B cell (primary cell): ENCODE measurements around the gene WDR73. TPM values are rescaled to one million over a fixed set of nuclear protein-coding genes. Genes with fewer than 3 reads are reported as not detected.

Experiments
- ATAC-seq: fragments of 200-7000 bp; cut with Tn5 transposase; one replicate; pipeline ENCODE4 v1.10.0; 2021; ENCODE audit warnings: low read depth, mild to moderate bottlenecking, moderate number of reproducible peaks, moderate library complexity
- CTCF ChIA-PET: fragments of 350-600 bp; sonication (Branson Sonifier 250); formaldehyde crosslinking; loops from one replicate; lab custom pipeline; 2021; ENCODE audit warnings: antibody characterized with exemption, inconsistent platforms; lab: Charles Lee
- POLR2A ChIA-PET: fragments of 350-600 bp; sonication (Branson Sonifier 250); formaldehyde crosslinking; loops from one replicate; lab custom pipeline; 2021; ENCODE audit warnings: antibody characterized with exemption; lab: Charles Lee
- DNase-seq: peaks from one replicate; pipeline ENCODE4 v3.0.0; 2013
- H2AFZ ChIP-seq: 2 replicates; pipeline ENCODE4 v1.6.1; 2012; ENCODE audit warnings: mild to moderate bottlenecking, low read depth, low read length; ENCODE audit not compliant: insufficient read depth, poor library complexity, severe bottlenecking
- H3K27ac ChIP-seq, 2 donors: 1 replicate in 1 of 2; 2 replicates in 1 of 2; pipeline ENCODE4 v1.5.1; 2012 to 2013; ENCODE audit warnings: low read length in 2 of 2, mild to moderate bottlenecking in 2 of 2, moderate library complexity in 1 of 2
- H3K27me3 ChIP-seq, 4 experiments: fragments of 200-600 bp in 1 of 4; sonication (generic) in 1 of 4; replicated peaks in 1 of 4; 1 replicate in 2 of 4; 2 replicates in 2 of 4; pipeline versions ENCODE4 v1.6.1 to v1.7.0; 2013 to 2016; ENCODE audit warnings: low read length in 3 of 4, mild to moderate bottlenecking in 2 of 4, mixed read lengths in 1 of 4, moderate library complexity in 1 of 4; ENCODE audit not compliant: insufficient read depth in 4 of 4, control insufficient read depth in 3 of 4; ENCODE audit errors: control extremely low read depth in 1 of 4
- H3K36me3 ChIP-seq, 2 experiments: replicated peaks in 1 of 2; 1 replicate in 1 of 2; 2 replicates in 1 of 2; pipeline versions ENCODE4 v1.6.1 to v1.7.1; 2013; ENCODE audit warnings: low read length in 1 of 2; ENCODE audit not compliant: insufficient read depth in 2 of 2, control insufficient read depth in 1 of 2; ENCODE audit errors: control extremely low read depth in 1 of 2, extremely low read depth in 1 of 2
- H3K4me1 ChIP-seq, 2 donors: fragments of 200-600 bp in 1 of 2; sonication (generic) in 1 of 2; 1 replicate in 1 of 2; 2 replicates in 1 of 2; pipeline versions ENCODE4 v1.5.1 to v1.6.1; 2013 to 2017; ENCODE audit warnings: low read length in 2 of 2; ENCODE audit not compliant: control insufficient read depth in 2 of 2, insufficient read depth in 2 of 2
- H3K4me2 ChIP-seq: replicated peaks from 2 replicates; pipeline ENCODE3; 2012; ENCODE audit warnings: mild to moderate bottlenecking, low read depth, low read length; ENCODE audit not compliant: poor library complexity, severe bottlenecking
- H3K4me3 ChIP-seq, 5 experiments: fragments of 200-600 bp in 1 of 5; sonication (generic) in 1 of 5; 1 replicate in 3 of 5; 2 replicates in 2 of 5; pipeline versions ENCODE4 v1.5.1 to v1.7.0; 2011 to 2016; ENCODE audit warnings: low read length in 4 of 5, mild to moderate bottlenecking in 4 of 5, low read depth in 2 of 5, control low read depth in 1 of 5, moderate library complexity in 1 of 5; ENCODE audit not compliant: insufficient read depth in 1 of 5; ENCODE audit errors: control extremely low read depth in 1 of 5, extremely low read depth in 1 of 5
- H3K79me2 ChIP-seq: fragments of 200-600 bp; sonication (generic); one replicate; pipeline ENCODE4 v1.6.0; 2016; ENCODE audit warnings: low read length; ENCODE audit not compliant: control insufficient read depth, insufficient read depth
- H3K9ac ChIP-seq: fragments of 200-600 bp; sonication (generic); 2 replicates; pipeline ENCODE4 v1.6.1; 2017; ENCODE audit warnings: mild to moderate bottlenecking, low read length, moderate library complexity
- H3K9me3 ChIP-seq, 3 donors: one replicate each; pipeline versions ENCODE4 v1.6.1 to v1.7.1; 2013; ENCODE audit warnings: low read length in 2 of 3; ENCODE audit not compliant: control insufficient read depth in 2 of 3, insufficient read depth in 1 of 3; ENCODE audit errors: control extremely low read depth in 1 of 3
- H4K20me1 ChIP-seq: 2 replicates; pipeline ENCODE4 v1.6.0; 2012; ENCODE audit warnings: mild to moderate bottlenecking, low read length; ENCODE audit not compliant: insufficient read depth, control insufficient read depth, poor library complexity, severe bottlenecking
- H3K27ac Mint-ChIP-seq: one replicate; pipeline ENCODE4 v1.8.0; 2021; ENCODE audit warnings: mixed read lengths
- H3K27me3 Mint-ChIP-seq: one replicate; pipeline ENCODE4 v1.8.0; 2021; ENCODE audit warnings: mixed read lengths
- H3K4me1 Mint-ChIP-seq: one replicate; pipeline ENCODE4 v1.8.0; 2021; ENCODE audit warnings: mixed read lengths
- H3K4me3 Mint-ChIP-seq: one replicate; pipeline ENCODE4 v1.8.0; 2021; ENCODE audit warnings: mixed read lengths
- H3K9me3 Mint-ChIP-seq: one replicate; pipeline ENCODE4 v1.8.0; 2022; ENCODE audit warnings: mixed read lengths; ENCODE audit not compliant: insufficient read depth
- EZH2 ChIP-seq: IDR thresholded peaks from 2 replicates; pipeline ENCODE4 v1.6.1; 2012; ENCODE audit warnings: borderline replicate concordance, low read depth, mild to moderate bottlenecking, moderate library complexity, low read length; ENCODE audit not compliant: insufficient read depth, poor library complexity, severe bottlenecking
- WGBS: methylation state at CpG from one replicate; pipeline ENCODE4 v1.1.5; 2013; ENCODE audit warnings: missing lambda C conversion rate; ENCODE audit not compliant: insufficient coverage; 5-methylcytosine and 5-hydroxymethylcytosine counted together
- intact Hi-C: fragments of 100-400 bp; cut with micrococcal nuclease; formaldehyde crosslinking; loops from one replicate; pipeline ENCODE4 v1.10.0; 2022
- polyA plus RNA-seq: library from polyadenylated mRNA; depleted of rRNA; stranded (reverse); fragments of >200 nt; gene quantifications from 2 replicates; pipeline ENCODE4 v1.2.3, GENCODE V29; 2012
- total RNA-seq, 2 donors: library from RNA; stranded (reverse); fragments of 120-200 nt in 1 of 2; gene quantifications; 1 replicate in 1 of 2; 2 replicates in 1 of 2; pipeline versions ENCODE4 v1.2.3 to v1.2.4, GENCODE V29; 2013 to 2022
- TF ChIP-seq, protein P1 (sequence below): fragments of 200-600 bp; IDR thresholded peaks from one replicate; pipeline ENCODE4 v1.8.0; 2022; ENCODE audit warnings: antibody characterized with exemption, mild to moderate bottlenecking

WDR73 gene
- total and polyA plus RNA-seq, 2 donors (not counting 1 experiment from before 2014, with no cell fraction given) = 21.0 to 43.4 TPM

DNA sequence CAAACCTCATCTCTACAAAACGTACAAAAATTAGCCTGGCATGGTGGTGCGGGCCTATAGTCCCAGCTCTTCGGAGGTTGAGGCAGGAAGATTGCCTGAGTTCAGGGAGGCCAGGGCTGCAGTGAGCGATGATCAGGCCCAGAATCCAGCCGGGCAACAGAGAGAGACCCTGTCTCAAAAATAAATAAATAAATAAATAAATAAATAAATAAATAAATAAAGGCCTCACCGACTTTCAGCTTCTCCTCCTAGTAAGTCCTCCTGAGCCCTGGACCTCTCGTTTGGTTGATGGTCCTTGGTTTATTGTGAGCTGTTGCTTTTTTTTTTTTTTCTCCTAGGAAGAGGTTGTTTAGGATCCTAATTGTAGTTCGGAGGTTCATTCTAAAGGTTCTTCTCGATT is 25.1 kb downstream of the WDR73 start:
- no peak overlapping the region for H3K4me2 ChIP-seq
- no peaks in the 10 kb centered on the region for H3K36me3 ChIP-seq
- peaks cover 12% of the 10 kb centered on the region for H3K79me2 ChIP-seq
- H3K27ac ChIP-seq = no peak overlapping the region
- ChIA-PET CTCF (interaction anchor here (0.6 to 1.3 kb wide), 2 partner anchors 31 to 149 kb away, joined by 3 to 4 read pairs; no protein-coding TSS in a partner anchor), POLR2A (interaction anchor here (0.6 kb wide), 2 partner anchors 58 to 88 kb away, joined by 3 to 6 read pairs; no protein-coding TSS in a partner anchor)
- no peaks in the 10 kb centered on the region for H3K27me3 ChIP-seq
- H4K20me1 ChIP-seq = no peaks in the 10 kb centered on the region
- ATAC-seq (no peak), DNase-seq (no peak)
- no peak overlapping the region for H3K27ac Mint-ChIP-seq
- H3K9me3 ChIP-seq = no peaks in the 10 kb centered on the region
- no peaks in the 10 kb centered on the region for H3K9me3 Mint-ChIP-seq
- no peak overlapping the region for H2AFZ ChIP-seq
- TF ChIP-seq EZH2 = no peak
- TF ChIP-seq, protein P1, sequence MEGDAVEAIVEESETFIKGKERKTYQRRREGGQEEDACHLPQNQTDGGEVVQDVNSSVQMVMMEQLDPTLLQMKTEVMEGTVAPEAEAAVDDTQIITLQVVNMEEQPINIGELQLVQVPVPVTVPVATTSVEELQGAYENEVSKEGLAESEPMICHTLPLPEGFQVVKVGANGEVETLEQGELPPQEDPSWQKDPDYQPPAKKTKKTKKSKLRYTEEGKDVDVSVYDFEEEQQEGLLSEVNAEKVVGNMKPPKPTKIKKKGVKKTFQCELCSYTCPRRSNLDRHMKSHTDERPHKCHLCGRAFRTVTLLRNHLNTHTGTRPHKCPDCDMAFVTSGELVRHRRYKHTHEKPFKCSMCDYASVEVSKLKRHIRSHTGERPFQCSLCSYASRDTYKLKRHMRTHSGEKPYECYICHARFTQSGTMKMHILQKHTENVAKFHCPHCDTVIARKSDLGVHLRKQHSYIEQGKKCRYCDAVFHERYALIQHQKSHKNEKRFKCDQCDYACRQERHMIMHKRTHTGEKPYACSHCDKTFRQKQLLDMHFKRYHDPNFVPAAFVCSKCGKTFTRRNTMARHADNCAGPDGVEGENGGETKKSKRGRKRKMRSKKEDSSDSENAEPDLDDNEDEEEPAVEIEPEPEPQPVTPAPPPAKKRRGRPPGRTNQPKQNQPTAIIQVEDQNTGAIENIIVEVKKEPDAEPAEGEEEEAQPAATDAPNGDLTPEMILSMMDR = no peak
- H3K27me3 Mint-ChIP-seq = no peaks in the 10 kb centered on the region
- no peak overlapping the region for H3K4me3 ChIP-seq
- intact Hi-C loops = no loop called here
- peaks cover 20 to 27% of the 10 kb centered on the region in 2 donors for H3K4me1 ChIP-seq
- no peak overlapping the region for H3K9ac ChIP-seq
- no CpG with 5 or more reads among the region's 9 CpGs for WGBS
- no peak overlapping the region for H3K4me3 Mint-ChIP-seq
- H3K4me1 Mint-ChIP-seq = peaks cover 26% of the 10 kb centered on the region

DNA sequence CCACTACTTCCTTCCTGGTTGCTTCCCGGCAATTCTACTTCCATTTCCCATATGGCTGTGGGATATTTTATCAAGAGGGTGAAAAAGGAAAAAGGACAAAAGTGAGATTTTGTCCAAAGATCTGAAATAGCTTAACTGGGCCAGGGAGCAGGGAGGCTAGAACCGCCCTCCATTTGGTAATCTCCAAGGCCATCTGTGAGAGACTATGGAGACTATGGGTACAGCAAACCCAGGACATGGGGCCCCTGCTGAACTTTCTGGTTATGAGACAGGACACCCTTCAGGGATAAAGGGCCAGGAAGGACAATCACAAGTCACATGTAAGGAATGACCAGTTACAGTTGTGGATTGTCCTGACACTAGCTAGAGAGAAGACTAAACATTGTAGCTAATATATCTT is 29.0 kb downstream of the WDR73 start:
- ChIA-PET CTCF (no interaction called here), POLR2A (interaction anchor here (1.1 kb wide), 1 partner anchor 24 kb away, joined by 3 read pairs; no protein-coding TSS in a partner anchor)
- no peaks in the 10 kb centered on the region for H4K20me1 ChIP-seq
- 100% methylated on average over 1 of the region's 2 CpGs for WGBS
- H3K27me3 ChIP-seq = no peaks in the 10 kb centered on the region
- Mint-ChIP-seq H3K9me3 (peaks cover 9% of the 10 kb centered on the region), H3K4me3 (no peak overlapping the region), H3K27ac (no peak overlapping the region), H3K4me1 (peaks cover 2% of the 10 kb centered on the region), H3K27me3 (no peaks in the 10 kb centered on the region)
- peaks cover 6% of the 10 kb centered on the region for H3K79me2 ChIP-seq
- H3K27ac ChIP-seq = no peak overlapping the region
- intact Hi-C loops = no loop called here
- peaks cover 1 to 25% (median 20%) of the 10 kb centered on the region in 3 donors for H3K9me3 ChIP-seq
- H3K4me1 ChIP-seq = no peaks in the 10 kb centered on the region
- H3K4me3 ChIP-seq = no peak overlapping the region
- H3K9ac ChIP-seq = no peak overlapping the region
- H2AFZ ChIP-seq = no peak overlapping the region
- peaks cover 0 to 26% of the 10 kb centered on the region in 2 experiments for H3K36me3 ChIP-seq
- TF ChIP-seq, protein P1 = no peak
- no peak for TF ChIP-seq EZH2
- ATAC-seq (no peak), DNase-seq (no peak)
- no peak overlapping the region for H3K4me2 ChIP-seq
